HG03280 (cell line): ENCODE data around the gene RNF38.
A peak's percentile ranks its signal among the peaks of the same experiment; 100 is the strongest.
"Not testable (repeated sequence)": the region's sequence is repeated elsewhere in the genome, so short reads cannot be mapped to it uniquely, and the experiment has no call there.

ENCODE experiments used
- ATAC-seq: cut with Tn5 transposase; IDR thresholded peaks from one replicate; pipeline ENCODE4 v1.9.1; 2021; ENCODE audit warnings: mild to moderate bottlenecking, moderate library complexity; ENCODE audit not compliant: unreplicated experiment

RNF38 gene

DNA sequence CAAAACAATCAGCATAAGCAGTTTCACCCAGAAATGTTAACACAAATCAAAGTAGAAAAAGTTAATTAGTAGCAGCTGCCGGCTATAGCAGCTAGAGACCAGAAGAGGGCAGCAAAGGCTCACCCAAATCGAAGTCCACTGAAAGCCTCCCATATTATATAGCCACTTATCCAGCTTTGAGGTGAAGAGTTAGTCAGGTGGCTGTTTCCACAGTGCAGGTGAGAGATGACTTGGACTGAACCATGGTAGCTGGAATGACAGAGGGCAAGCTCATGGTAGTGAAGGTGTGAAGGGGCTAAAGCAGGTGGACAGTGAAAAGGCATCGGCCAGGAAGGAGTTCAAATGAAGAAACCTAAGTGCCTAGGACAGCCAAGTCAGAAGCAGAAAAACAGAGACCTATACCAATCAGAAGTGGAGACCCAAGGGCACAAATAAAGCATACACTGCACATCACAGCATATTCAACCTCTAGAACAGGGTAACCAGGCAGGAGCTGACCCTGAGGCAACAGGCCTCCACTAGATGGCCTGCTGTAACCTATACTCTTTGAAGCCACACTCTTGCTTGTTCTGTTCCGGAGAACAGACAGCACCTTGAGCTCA lies 7.2 kb upstream of the RNF38 start:
- no peak for ATAC-seq

DNA sequence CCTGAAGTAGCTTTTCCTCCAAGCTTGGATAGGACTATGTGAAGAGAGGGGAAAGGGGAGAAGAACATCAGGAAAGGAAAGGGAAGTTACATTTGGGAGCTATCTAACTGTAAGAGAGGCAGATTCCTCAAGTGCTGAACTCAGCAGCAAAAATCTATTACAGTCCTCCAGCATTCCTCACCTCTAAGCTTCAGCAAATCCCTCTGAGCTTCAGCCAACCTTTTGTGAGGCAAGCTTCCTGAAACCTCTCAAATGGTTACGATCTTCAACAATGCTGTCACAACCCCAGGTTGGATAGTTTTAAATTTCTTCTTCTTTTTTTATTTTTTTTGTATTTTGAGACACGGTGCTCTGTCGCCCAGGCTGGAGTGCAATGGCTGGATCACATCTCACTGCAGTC lies 2.5 kb upstream of the RNF38 start:
- no peak for ATAC-seq

DNA sequence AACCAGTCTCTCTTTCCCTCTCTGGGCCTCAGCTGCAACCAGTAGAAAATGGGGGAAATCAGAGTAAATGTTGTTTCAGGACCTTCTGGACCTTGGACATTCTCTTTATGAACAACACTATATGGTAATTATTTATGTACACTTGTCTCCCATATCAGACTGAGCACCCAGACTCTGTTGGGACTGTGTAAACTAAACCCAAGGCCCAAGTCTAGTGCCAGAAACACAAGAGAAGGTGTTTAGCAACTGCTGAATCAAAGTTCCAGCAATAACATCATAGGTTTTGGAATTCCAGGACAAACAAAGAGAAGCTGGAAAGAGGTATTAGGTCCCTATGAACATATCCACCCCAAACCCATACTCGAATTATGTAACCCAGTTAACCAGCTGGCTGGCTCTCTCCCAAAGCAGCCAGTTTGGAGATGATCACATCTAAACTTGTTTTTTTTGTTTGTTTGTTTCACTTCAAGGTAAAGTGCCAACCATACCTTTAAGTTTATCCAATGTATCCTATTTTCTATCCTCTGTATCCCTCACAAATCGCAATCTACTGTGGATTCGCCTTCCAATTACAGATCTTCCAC lies 1.9 kb upstream of the RNF38 start:
- ATAC-seq = no peak

DNA sequence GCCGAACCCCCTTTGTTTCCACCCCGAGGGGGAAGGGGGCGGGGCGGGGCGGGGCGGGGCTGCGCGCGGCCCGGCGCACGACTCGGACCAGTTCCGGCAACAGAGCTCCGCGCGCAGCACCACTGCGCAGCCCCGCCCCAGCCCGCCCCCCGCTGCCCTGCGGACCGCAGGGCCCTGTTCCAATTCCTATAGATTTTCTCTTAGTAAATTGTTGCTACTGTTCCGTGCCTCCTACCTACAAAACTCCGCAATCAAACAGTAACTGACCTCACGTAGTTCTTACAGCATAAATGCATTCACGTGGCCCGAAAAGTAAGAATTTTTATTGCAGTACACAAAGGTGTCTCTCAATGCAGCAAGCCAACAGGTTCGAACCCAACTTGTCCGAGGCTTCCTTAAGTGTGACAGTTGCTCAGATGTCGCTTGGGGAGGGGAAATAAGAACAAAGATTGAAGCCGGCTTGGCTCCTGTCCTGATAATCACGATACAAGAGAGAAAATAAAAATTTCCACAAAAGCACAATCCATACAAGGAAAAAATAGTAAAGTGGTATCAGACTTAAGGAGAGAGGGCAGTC lies 1.2 kb upstream of the RNF38 start:
- ATAC-seq = peak; percentile 65

DNA sequence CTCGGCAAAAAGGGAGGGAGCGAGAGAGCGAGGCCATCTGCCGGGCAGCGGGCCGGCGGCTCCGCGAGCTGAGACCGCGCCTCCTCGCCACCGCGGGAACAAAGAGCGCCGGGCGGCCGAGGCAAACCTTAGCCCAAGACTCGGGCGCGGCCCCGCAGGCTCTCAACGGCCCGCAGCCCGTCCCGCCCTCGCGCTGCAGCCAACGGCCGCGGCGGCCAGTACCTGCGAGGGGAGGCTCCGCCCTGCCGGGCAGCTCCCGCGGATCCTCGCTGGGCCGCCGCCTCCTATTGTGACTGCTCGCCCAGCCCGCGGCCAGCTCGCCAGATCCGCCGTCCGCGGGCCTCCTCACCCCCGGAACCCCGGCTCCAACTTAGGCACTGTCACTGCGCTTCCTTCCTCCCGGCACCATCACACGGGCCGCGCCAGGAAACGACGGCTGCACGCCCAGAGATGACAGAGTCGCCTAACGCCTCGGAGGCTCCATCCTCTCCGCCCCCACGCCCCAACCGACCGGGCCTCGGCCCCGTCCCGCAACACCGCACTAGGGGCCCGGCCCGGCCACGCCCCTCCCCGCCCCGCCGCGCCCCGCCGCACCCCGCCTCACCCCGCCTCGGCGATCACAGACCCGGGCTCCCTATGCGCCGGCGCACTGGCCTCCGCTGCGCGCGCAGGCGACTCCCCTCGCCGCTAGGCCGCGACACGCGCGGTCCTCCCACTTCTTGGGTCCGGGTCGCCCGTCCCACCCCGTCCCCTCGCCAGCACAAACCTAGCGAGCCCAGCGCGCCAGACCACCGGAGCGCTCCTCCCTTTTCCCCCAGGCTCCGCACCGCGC lies 479 bp upstream of the RNF38 start:
- ATAC-seq = peak; percentile 73

GRCh38 chr9:36398745-36399144 lies 1.3 kb downstream of the RNF38 start:
- ATAC-seq = no peak

DNA sequence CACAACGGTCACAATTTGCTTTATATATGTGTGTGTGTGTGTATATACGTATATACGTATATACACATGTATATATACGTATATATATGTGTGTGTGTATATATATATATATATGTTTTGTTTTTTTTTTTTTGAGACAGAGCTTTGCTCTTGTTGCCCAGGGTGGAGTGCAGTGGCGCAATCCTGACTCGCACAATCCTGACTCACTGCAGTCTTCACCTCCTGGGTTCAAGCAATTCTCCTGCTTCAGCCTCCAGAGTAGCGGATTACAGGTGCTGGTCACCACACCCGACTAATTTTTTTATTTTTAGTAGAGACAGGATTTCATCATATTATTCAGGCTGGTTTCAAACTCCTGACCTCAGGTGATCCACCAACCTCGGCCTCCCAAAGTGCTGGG lies 3.1 kb downstream of the RNF38 start:
- ATAC-seq = no peak

DNA sequence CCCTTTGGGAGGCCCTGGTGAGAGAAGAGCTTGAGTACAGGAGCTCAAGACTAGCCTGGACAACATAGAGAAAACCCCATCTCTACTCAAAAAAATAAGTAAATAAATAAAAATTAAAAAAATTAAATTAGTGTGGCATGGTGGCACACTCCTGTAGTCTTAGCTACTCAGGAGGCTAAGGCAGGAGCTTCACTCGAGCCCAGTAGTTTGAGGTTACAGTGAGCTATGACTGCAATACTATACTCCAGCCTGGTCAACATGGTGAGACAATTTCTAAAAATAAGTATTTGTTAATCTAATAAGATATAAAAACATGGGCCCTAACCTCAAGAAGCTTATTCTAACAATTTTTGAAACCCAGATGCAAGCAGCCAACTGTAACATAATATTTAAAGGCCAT lies 7.6 kb downstream of the RNF38 start:
- ATAC-seq = no peak

DNA sequence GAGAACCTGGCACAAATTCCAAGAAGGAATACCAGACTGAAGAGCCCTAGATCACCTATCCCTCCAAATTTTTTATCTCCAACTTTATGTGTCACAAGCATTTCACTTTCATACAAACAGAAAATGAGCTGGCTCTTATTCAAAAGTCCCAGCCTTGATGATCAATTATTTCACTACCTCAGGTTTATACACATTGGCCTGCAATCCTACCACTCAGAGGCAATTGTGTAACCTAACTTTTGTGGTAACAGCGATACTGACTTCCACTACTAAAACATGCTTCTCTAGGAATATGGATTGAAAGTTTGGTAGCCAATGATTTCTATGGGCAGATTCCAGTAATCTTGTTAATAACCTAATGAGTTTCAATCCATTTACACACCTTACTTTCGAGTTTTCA lies 10.5 kb downstream of the RNF38 start:
- ATAC-seq = no peak

DNA sequence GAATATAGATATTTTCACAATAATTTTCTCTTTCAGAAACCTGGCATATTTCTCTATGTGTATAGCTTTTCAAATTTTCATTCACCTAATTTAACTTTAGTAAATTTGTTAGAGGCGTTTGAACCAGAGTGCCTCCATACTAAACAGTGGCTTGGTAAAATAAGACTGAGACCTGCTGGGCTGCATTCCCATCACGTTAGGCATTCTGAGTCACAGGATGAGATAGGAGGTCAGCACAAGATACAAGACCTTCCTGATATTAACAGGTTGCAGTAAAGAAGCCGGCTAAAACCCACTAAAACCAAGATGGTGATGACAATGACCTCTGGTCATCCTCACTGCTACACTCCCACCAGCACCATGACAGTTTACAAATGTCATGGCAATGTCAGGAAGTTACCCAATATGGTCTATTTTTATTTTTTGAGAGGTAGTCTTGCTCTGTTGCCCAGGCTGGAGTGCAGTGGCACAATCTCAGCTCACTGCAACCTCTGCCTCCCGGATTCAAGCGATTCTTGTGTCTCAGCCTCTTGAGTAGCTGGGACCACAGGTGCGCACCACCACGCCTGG lies 13.6 kb downstream of the RNF38 start:
- ATAC-seq = not testable (repeated sequence)

GRCh38 chr9:36382484-36382883 lies 17.6 kb downstream of the RNF38 start:
- ATAC-seq = no peak

GRCh38 chr9:36364577-36364976 lies 35.5 kb downstream of the RNF38 start:
- ATAC-seq = no peak

GRCh38 chr9:36363448-36363847 lies 36.6 kb downstream of the RNF38 start:
- ATAC-seq = no peak

- ATAC-seq = no peak
These were observed 41.6 kb downstream of the RNF38 start for GRCh38 chr9:36358486-36358885.

DNA sequence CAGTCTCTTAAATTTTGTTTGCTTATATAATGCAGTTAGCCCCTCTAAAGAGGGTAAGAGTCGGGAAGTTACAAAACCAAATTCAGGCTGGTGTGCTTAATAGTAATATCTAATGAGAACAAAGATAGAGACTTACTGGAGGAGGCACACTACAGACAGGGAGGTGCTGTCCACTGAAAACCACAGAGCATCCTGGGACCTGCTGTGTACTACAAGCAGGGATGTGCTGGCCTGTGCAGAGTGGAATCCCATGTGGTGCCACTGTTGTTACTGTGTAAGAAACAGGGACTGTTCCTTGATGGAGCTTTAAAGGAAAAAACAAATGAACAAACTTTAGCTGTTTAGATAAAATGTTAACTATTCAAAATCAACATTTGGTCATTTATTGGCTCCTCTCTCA lies 42.4 kb downstream of the RNF38 start:
- ATAC-seq = no peak

GRCh38 chr9:36346569-36346968 lies 53.5 kb downstream of the RNF38 start:
- no peak for ATAC-seq

DNA sequence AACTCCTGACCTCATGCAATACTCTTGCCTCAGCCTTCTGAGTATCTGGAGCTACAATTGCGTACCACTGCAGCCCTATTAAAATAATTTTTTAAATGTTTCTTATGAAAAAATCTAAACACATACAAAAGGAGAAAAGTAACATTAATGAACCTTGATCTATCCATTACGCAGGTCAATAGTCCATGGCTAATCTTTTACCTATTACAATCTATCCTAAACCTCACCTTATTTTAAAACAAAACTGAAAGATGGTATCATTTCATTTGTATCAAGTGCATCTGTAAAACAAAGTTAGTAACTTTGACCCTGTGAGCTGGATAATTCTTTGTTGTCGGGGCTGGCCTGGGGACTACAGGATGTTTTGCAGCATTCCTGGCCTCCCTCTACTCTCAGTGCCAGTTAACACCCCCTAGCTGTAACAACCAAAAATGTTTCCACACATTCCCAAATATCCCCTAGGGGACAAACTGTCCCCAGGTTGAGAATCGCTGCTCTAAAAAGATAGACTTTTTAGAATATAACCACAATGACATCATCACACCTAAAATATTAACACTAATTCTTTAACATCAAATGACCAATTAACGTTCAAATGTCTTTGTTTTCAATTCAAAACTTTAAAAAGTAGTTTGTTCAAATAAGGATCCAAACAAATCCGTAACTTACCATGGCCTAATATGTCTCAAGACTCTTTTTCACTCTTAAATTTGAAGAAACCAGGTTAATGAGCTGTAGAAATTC lies 54.8 kb downstream of the RNF38 start:
- no peak for ATAC-seq

GRCh38 chr9:36341936-36342577 lies 58.0 kb downstream of the RNF38 start:
- no peak for ATAC-seq

GRCh38 chr9:36337865-36338264 lies 62.2 kb downstream of the RNF38 start:
- ATAC-seq = no peak

GRCh38 chr9:36337002-36337401 lies 63.1 kb downstream of the RNF38 start:
- no peak for ATAC-seq
